ENCODE measurements around the gene PLEKHA6.
"Not testable (repeated sequence)": the region's sequence is repeated elsewhere in the genome, so short reads cannot be mapped to it uniquely, and the experiment has no call there.

Gene PLEKHA6

DNA sequence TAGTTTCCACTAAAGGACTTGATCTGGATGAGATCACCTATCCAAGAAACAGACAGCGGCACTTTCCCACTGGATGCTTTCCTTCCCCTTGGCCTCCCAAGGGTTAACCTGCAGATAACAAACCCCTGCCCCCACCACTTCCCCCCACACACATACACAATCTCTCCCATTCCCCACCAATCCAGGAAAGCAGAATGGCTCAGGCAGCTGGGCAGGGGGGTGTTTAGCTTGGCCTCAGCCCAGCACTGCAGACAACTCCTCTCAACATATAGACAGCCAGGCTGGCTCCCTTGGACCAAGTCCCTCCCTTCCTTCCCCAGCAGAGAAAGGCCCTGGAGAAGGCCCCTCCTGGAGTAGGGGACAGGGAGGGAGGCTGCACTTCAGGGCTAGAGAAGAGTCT lies 24.6 kb downstream of the PLEKHA6 start:
- no peak for DNase-seq

DNA sequence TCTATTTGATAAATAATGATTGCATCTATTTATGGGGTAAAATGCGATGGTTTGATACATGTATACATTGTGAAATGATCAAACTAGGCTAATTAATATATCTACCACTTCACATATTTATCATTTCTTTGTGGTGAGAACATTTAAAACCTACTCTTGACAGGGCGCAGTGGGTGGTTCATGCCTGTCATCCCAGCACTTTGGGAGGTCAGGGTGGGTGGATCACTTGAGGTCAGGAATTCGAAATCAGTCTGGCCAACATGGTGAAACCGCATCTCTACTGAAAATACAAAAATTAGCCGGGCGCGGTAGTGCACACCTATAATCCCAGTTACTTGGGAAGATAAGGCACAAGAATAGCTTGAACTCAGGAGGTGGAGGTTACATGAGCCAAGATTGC lies 25.3 kb downstream of the PLEKHA6 start:
- DNase-seq: no peak

DNA sequence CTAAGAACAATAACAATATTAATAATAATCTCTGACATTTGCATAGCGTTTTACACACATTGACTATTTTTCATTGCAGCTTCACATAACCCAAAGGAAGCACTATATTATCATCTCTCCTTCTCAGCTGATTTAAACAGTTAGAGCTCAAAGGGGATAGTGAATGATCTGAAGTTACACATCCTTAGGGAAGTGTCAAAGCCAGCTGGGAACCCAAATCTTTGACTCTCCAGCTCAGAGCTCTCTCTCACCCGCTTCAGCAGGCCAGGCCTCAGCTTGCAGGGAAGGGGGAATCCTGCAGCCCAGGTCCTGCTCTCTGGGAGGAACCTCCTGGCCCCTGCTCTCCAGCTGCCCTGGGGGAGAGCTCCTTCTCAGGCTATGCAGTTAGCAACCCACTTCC lies 26.3 kb downstream of the PLEKHA6 start:
- DNase-seq: no peak

DNA sequence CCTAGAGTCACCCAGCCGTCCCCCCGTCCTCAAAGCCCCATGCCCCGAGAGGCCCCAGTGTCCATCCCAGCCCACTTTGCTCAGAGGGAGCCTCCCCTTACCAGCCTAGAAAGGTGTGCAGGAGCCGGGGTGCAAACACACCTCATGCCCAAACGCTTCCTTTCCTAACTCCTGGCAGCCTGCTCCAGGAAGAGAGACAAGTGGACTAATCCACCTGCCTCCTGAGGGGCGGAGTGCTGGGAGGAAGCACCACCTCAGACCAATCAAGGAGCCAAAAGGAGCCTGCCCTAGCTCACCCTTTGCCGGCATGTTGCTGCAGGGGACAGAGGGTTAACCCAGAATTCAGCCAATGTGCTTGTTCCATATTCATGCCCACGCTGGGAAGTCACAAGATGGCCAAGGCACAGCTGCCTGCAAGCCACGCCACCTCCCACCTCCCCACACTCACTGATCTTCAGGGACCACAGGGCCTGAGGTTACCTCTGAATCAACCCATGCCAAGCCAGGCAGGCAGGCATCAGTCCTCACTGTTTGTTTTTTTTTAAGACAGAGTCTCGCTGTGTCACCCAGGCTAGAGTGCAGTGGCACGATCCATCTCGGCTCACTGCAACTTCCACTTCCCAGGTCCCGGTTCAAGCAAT lies 27.8 kb downstream of the PLEKHA6 start:
- DNase-seq: no peak

DNA sequence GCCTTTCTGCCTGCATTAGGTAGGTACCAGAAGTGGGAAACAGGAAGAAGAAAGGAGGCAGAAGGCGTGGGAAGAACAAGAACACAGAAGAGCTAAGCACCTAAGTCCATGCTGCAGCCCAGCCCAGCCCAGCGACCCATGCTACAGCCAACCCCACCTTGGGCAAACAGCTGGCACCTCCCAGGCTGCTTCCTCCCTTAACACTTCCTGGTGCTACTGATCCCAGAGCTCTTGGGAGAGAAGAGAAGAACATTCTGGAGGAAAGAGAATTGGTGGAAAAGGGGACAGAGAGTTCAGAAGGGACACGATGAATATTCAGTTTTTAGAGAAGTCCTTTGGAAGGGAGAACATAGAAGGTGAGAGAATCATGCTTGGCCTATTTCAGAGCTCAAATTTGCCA lies 28.5 kb downstream of the PLEKHA6 start:
- DNase-seq: no peak

DNA sequence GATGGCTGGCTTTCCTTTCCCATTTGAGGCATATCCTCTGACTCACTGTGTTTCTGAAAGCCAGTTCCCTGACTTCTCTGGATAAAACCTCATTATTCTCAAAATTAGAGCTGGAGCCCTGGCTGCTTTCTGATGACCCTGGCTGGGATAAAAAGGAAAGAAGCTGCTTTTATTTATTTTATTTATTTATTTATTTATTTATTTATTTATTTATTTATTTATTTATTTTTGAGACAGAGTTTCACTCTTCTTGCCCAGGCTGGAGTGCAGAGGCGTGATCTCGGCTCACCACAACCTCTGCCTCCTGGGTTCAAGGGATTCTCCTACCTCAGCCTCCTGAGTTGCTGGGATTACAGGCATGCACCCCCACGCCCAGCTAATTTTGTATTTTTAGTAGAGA lies 31.9 kb downstream of the PLEKHA6 start:
- DNase-seq: not testable (repeated sequence)

DNA sequence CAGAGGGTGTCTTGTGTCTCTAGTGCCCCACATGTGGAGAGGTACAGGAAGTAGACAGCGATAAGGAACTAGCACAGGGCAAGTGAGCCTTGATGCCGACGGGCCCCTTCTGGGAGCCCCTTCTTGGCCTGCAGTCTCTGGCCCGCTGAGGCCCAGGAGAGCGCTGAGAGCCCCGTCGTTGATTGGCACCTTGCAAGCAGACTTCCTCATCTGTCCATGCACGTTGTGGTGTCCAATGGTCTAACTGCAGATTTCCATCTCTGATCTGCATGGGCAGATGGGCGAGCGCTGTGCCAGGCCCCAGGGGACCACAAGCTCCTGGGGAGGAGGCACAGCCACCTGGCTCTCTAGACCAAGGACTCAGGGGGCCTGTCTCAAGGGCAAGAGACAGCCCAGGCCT lies 32.4 kb downstream of the PLEKHA6 start:
- DNase-seq: no peak

DNA sequence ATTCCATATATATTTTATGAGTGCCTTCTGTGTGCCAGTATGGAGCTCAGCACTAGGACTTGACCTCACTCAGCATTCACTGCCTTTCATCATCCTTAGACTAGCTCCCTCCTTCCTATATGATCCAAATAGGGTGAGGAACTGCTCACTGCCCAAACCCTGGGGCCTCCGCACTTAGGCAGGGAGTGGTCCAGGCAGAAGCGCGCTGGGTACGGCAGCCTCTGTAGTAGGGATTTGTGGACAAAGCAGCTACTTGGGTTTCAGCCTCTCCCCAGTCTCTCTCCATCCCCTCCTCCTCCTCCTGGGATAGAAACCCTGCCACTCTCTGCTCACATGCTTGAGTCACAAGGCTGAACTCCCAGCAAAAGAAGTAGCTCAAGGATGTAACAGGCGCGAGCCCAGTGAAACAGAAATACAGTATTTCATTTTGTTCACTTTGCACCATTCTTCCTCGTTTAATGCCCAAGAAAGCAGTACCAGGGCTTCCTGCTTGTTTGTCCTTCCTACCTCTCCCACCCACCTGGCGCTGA lies 32.9 kb downstream of the PLEKHA6 start:
- no peak for DNase-seq

DNA sequence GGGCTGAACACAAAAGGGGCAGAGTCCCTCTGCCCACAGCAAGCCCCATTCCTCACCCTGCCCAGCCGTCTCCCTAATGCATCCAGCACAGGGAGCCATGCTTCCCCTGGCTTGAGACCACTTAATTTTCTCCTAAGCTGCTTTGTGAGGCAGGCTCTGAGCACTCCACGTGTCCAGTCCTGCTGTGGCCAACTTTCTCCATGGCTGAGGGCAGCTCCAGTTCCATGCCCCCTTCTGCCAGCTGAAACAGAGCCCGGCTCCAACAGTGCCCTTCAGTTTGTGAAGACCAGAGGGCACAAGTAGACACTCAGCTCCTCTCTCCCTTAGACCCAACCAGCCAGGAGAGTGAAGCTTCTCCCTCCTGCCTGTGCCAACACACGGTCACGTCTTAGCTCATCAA lies 33.8 kb downstream of the PLEKHA6 start:
- DNase-seq: no peak

DNA sequence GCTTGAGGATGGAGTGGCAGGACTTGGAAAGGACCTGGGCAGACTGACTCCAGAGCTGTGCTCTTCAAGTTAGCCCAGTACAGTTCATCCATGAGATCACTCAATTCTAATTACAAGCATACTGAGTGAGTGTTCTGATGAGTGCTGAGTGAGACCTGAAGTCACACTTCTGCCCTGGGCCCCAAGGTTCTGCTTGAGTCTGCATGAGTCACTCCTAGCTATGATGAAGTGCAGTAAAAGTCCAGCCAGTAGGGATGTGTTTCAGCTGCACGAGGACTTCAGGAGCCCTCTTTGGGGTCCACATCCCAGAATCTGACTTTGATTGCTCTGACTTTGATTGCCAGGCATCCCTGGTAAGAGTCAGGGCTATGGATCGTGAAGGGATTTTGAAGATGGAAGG lies 35.8 kb downstream of the PLEKHA6 start:
- DNase-seq: peak; percentile 7

DNA sequence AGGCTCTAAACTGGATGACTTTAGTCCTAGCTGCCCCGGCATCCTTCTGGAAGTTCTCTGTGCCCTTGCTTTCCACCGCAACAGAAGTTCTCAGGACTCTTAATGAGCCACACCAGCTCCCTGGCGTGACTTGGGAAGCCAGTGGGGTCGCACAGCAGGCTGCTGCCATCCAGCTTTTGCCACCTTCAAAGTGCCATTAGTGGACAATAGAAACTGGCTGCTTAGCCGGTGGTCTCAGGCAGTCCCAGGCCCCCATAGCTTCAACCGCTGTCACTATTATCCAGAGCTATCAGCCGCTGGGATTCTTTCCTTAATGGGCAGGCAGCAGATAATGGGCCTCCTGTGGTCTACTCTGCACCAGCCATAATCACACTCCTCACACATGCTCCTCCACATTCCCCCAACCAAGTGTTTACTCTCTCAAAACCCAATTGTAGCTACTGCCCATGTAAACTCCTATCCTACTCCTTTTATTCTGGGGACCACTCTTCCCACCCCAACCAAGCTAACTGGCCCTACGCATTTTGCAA lies 37.3 kb downstream of the PLEKHA6 start:
- no peak for DNase-seq

DNA sequence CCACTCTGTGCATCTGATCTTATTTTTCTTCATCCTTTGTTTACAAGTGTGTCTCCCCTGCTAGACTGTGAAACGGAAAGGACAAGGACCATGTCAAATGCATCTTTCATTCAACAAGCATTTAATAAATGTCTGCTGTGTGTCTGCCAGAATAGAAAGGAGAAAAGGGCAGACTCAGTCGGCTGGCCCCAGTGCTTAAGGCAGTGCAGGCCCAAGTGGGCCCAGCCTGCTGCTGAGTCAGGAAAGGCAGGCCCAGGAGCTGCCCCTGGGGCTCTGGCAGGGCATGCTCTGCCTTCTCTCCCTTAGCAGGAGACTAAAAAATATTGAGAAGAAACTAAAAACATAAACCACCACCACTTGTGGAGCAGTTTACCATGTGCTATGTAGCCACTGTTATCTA lies 38.1 kb downstream of the PLEKHA6 start:
- no peak for DNase-seq

DNA sequence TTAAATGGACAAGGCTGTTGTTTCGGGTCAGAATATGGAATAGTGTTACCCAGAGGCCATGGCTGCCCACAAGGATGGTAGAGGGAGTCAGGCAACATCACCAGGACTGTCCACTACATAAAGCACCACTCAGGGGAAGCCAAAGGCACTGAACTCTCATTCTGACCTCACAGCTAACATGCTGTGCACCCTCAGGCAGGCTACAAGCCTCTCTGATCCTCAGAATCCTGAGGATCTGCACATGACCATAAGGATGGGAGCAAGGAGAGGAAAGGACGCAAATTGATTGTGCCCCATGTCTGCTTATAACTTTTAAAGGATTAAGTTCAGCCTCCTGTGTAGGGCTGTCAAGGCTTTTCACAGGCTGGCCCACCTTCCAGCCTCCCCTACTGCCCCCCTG lies 38.7 kb downstream of the PLEKHA6 start:
- no peak for DNase-seq

DNA sequence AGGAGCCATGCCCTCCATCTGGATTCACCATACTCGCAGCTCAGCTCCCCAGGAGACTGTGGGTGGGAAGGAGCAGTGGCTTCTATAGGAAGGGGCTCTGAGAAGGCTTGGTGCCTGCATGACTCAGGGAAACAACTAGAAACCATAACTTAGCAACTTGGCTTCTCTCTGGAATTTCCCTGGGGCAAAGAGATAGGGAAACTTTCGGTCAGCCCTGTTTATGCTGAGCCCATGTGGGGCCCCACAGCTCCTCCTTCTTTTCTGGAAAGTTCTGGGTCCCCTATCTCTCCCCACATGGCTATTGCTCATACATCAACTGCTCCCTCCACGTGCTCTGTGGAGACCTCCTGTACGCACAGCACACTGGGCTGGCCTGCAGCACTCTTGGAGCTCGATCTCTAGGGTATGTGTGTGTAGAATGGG lies 39.3 kb downstream of the PLEKHA6 start:
- DNase-seq: no peak

DNA sequence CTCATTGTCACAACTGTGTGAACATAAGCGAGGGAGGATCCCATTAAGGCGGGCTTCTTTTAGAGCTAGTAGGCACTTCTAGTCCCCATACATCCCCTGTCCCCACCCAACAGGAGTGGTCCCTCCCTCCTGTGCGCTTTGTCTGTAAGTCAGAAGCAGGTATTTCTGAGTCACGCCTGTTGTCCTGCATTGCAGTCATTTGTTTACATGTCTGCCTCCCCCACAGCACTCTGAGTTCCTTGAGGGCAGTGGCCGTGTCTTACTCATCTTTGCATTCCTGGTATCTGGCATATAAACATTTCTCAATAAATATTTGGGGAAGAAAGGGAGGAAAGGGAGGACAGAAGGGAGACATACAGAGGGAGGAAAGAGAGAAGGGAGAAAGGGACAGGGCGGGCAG lies 40.3 kb downstream of the PLEKHA6 start:
- no peak for DNase-seq

DNA sequence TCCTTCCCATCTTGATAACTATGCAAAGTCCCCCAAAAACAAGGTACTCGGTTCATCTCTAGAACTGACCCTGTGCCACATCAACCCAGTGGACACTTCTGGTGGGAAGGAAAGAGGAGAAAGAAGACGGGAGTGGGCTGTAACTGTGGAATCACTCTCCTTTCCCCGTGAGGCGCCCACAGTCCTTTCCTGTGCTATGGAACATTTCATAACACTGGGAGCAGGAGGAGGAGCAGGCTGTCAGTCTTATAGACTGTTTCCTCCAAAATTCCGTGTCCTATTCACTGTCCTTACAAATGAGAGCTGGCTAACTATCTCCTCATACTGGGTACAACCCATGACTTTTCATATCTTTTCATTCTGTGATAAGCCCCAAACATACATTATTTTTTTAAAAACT lies 40.7 kb downstream of the PLEKHA6 start:
- DNase-seq: no peak

DNA sequence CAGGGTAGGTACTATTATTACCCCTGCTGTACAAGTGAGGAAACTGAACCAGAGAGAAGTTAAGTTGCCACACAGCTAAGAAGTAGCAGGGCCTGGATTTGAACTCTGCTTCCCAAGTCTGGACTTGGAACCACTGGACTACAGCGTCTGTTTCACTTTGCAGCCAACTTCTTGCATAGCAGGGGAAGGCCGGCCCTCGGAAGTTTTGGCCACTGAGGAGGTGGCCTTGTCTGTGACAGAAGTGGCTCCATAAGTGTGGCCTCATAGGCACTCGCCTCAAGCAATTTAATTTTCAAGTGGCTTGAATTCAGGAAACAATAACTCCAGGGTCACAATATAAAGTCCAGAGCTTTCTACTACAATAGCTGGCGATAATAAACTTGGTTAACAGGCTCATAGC lies 41.4 kb downstream of the PLEKHA6 start:
- DNase-seq: no peak

DNA sequence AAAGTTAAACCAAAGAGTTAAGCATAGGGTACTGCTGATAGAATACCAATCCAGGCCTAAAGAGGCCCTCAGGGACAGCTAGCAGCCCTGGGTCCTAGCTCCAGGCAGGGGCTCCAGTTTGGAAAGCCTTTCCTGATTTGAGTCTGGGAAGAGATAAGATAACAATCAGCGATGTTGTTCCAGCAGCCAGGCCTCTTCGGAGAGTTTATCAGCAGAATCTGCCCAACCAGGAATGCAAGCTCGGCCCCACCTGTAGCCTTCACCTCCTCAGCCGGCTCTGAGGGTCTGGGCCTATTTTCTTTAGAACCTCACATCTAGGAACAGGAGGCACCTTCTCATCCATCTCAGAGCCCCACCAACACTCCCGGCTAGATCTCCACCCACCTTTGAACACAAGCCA lies 42.6 kb downstream of the PLEKHA6 start:
- DNase-seq: no peak

DNA sequence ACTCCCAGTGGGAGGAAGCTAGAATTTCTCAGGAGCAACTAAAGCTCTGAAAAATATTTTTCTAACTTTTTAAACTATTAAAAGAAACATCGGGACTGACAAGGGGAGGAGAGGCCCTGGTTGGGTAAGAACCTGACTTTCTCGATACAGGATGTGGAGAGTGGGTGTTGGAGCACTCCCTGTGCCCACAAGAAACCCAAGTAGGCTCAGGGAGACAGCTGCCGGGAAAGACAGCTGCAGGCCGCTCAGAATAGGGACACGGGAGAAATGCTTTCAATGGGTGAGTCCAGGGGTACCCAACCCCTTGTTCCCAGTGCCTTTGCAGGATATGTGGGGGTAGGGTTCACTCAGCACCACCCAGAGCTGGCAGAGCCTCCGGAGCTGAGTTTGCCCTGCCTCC lies 43.6 kb downstream of the PLEKHA6 start:
- DNase-seq: no peak

DNA sequence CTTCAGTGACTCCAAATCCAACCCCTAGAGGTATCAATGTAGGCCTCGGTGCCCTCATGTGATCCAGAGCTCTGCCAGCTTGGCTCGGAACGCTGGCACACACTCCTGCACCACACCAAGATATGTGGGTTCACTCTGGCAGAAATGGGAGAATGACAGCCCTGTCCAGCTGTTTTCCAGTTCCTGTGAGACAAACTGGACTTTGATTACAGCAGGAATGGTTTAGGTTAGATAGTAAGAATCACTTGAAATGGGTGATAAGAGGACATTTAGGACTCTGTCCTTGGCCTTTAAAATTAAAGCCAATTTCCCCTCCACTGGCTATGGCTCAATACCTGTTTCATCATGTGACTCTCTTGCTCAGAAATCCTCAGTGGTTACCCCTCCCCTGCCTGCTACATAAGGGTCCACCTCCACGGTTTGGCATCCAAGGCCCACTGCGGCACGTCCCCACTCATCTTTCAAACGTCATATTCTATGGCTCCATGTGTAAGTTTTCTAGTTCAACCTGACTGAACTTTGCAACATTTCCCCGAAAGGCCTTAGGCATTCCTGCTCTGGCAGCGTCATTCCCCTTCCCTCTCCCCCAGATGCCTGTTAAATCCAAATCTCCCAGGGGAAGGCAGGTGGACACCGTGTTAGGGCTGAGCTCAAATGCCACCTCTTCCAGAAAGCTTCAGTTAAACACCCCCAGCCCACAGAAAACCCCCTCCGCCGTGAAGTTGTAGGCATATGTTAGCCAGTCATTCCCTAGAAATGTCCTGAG lies 44.7 kb downstream of the PLEKHA6 start:
- no peak for DNase-seq

DNA sequence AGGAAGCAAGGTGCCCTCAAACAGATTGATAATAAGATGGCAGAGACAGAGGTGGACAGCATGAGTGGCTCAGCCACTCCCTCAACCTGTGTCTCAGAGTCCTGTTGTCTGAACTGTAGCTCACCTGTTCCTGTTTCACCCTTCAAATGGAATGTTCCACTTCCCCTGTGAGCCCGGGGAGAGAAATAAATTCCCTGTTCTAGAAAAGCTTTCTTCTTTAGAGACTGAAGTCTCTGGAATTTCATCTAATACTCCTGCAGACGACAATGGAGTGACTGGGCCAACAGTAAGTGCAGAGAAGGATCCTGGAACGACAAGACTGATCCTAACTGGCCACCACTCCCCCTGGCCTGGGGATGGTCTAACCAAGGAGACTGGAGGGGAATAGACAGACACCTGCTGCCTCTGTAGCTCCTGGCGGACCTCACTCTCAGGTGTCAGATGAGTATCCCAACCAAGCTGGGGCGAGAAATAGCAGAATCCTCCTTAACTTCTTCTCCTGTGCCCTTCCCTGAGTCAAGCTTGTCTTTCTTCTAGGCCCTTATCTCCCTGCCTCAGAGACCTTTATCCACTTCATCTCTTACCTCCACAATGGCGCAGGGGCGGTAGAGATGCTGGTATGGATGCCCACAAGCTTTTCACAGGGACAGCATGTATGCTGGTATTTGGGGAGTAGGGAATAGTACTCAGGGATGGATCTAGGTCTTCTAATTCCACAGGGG lies 45.4 kb downstream of the PLEKHA6 start:
- DNase-seq: no peak

DNA sequence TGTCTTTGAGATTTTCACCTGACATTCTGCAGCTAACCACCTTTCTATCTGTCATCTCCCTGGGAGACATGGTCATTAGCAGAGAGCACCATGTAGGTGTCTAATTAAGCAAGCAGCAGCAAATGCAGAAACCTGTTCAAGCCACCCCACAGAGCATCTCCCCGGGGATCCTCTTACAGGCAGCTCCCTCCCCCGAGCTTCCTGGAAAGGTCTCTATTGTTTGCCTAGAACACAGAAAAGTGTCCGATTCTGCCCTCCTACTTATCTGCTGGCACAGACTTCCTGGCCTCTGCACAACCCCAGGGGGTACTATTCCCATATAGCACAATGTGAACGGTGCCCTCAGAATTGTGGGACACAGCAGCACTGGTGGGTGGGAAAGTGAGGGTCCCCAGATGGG lies 46.1 kb downstream of the PLEKHA6 start:
- no peak for DNase-seq

DNA sequence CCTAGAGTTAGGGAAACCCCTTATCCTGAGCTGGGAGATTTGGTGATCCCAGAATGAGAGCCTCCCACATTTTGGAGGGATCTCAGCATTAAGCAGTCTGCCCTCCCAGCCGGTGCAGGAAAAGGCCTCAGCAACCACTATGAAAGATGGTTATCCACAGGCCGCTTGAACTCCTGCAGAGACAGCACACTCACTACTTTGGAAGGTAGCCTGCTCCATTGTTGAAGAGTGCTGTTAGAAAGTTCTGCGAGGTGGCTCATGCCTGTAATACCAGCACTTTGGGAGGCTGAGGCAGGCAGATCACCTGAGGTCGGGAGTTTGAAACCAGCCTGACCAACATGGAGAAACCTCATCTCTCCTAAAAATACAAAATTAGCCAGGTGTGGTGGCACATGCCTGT lies 48.8 kb downstream of the PLEKHA6 start:
- not testable (repeated sequence) for DNase-seq

Data from stimulated activated naive CD4-positive, alpha-beta T cell treated with Interleukin-2 at 50 U/mL for 16 hours (primary cell).